GM19193 (cell line): ENCODE results near the gene TTC22.
A peak's percentile ranks its signal among the peaks of the same experiment; 100 is the strongest.

Source experiments
- POLR2A ChIP-seq: IDR thresholded peaks from 4 replicates; pipeline ENCODE4 v1.6.1; 2011; ENCODE audit not compliant: insufficient read depth, insufficient read length; ENCODE audit errors: extremely low read depth

Gene TTC22

DNA sequence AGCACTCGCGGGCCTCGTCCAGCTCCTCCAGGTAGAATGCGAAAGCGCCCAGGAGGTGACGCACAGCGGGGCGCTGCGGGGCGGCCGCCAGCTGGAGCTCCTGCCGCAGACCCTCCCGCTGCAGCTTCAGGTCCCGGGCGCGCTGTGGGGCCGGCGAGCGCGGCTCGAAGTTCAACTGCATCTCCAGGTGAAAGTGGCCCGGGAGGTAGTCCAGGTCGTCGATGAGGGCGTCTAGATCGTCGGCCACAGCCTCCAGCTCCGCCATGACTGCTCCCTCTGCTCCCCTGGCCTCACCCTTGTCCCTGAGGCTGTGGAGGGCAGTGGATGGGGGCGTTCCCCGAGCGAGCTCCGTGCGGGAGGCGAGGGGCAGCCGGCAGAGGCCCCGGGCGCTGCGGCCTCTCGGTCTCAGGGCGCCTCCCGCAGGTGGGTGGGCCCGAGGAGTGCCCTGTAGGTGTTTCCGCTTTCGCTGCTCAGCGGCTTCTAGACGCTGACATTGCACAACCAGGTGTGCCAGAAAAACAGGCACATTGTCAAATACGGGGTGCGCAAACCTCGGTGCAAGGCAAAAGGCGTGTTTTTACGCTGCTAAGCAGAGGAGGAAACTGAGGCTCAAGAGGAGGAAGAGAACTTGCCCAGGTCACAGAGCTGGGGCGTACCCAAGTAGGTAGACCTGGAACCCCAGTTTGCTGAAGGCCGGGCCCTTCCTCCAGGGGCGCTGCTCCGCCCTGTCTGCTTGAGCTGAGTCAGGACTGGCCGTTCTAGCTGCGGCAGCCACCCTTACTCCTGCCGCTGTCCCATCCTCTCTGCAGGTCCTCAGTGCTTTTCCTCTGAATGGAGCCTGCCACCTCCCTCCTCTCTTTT lies at the start of gene TTC22:
TTC22 (minus strand) TSS at position 425 of the 861 bp plus-strand sequence; CDS start at position 265, 160 bp downstream.
- TF ChIP-seq POLR2A: peak; percentile 47

DNA sequence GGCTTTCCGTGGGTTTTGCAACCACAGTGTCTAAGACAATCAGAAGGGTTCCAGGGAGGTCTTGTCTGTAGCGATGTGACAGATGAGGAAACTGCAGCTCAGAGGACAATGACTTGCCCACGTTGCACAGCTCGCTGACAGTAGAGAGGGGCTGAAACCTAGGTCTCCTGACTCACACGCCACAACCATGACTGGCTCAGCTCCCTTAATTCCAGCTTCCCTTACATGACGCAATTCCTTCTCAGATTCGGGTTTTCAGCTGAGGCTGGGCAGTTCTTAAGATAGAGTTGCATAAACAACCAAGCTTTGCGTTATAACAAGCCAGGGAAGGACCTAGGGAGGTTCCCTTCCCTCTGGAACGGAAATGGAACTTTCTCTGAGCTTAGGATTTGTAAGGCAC lies 49.6 kb upstream of the TTC22 start:
- TF ChIP-seq POLR2A: no peak

GRCh38 chr1:54850069-54850730 lies 49.1 kb upstream of the TTC22 start:
- TF ChIP-seq POLR2A: no peak

GRCh38 chr1:54849219-54850068 lies 48.3 kb upstream of the TTC22 start:
- TF ChIP-seq POLR2A: no peak

DNA sequence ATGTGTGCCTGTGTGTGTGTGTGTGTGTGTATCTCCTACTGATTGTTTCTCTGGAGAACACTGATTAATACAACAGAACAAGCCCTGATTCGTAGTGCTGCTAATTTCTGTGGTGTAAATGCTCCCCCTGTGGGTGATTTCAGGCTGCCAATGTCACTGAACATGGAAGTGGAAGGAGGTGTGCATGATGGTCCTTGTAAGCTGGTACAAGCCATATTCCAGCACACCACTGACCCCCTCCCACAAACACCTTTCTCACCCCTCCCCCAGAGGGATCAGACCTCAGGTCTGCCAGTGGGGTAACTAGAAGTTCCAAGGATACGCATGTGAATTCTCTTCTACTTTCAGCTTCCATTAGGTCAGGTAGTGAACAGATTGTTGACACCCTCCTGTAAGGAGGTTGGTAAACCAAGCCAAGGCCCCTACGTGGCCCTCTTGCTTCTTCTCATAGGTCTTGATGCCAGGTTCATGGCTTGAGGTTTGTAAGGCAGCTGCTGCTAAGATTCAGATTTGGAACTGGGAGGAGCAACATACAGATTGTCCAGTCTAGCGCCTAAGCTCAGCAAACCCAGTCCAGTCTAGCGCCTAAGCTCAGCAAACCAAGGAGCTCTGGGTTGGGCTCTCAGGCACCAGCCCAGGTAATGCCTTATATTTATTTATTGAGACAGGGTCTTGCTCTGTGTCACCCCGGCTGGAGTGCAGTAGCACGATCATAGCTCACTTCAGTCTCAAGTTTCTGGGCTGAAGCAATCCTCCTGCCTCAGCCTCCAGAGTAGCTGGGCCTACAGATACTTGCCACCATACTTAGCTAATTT lies 47.2 kb upstream of the TTC22 start:
- no peak for TF ChIP-seq POLR2A

GRCh38 chr1:54846716-54847284 lies 45.7 kb upstream of the TTC22 start:
- no peak for TF ChIP-seq POLR2A

DNA sequence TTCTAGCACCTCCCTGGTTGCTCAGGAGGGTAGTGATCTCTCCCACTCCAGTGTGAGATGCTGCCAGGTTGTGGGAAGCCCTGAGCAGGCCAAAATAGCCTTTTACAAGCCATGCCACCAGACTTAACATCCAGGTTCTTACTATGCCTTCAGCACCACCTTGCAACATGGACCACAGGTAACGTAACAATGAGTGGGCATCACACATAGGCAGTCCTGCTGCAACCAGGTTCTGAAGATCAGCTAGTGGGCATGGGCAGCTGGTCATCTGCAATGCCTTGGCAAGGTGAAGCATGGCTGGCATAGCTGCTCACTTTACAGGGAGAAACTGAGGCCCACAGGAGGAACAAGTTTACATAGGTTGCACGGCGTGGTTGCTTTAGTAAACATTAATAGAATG lies 45.2 kb upstream of the TTC22 start:
- no peak for TF ChIP-seq POLR2A

DNA sequence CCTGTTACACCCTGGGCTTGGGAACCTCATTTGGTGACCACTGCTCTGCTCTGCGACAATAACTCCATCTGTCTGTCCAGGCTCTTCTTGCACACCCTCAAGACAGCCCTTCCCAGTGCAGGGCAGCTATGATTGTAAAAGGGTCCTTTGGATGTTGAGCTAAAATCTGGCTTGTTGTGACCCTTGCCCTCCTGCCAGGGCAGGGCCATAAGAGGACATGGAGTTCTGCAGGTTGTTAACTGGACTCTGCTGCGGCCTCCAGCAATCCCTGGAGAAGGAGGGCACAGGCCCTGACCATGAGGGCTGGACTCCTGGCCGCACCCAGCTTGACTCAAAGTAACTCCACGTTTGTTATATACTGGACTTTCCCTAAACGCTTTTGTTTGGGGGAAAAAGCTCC lies 44.6 kb upstream of the TTC22 start:
- TF ChIP-seq POLR2A: no peak

DNA sequence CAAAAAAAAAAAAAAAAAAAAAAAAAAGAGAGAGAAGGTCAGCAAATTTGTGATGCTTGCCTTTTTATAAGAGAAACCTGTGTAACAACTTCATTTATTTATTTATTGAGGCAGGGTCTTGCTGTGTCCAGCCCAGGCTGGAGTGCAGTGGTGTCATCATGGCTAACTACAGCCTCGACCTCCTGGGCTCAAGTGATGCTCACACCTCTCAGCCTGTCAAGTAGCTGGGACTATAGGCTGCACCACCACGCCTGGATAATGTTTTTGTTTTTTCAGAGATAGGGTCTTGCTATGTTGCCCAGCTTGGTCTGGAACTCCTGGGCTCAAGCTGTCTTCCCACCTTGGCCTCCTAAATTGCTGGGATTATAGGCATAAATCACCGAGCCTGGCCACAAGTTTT lies 43.4 kb upstream of the TTC22 start:
- no peak for TF ChIP-seq POLR2A

- TF ChIP-seq POLR2A: no peak
Observed at GRCh38 chr1:54843449-54843848, 42.3 kb upstream of the TTC22 start.

DNA sequence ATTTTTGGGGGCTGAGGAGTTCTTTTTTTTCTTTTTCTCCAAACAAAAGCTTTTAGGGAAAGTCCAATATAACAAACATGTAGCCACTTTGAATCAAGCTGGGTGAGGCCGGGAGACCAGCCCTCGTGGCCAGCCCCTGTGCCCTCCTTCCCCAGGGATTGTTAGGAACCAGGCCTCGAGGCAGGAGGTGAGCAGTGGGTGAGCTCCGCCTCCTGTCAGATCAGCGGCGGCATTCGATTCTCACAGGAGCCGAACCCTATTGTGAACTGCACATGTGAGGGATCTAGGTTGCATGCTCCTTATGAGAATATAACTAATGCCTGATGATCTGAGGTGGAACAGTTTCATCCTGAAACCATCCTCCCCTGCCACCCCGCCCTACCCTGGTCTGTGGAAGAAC lies 41.8 kb upstream of the TTC22 start:
- TF ChIP-seq POLR2A: no peak

- TF ChIP-seq POLR2A: no peak
Observed at GRCh38 chr1:54842206-54842915, 41.2 kb upstream of the TTC22 start.

DNA sequence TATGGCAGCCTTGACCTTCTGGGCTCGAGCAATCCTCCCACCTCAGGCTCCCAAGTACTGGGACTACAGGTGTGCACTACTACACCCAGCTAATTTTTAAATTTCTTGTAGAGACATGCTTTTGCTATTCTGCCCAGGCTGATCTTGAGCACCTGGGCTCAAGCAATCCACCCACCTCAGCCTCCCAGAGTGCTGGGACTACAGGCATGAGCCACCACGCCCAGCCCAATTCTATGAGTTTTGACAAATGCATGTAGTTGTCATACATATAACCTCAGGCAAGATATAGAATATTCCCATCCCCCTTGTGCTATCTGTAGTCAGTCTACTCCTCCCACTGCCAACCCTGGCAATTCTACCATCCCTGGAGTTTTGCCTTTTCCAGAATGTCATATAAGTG lies 38.7 kb upstream of the TTC22 start:
- TF ChIP-seq POLR2A: no peak
